Measurements from ENCODE around the gene POU2AF1.
"Not testable (repeated sequence)": the region's sequence is repeated elsewhere in the genome, so short reads cannot be mapped to it uniquely, and the experiment has no call there.

POU2AF1 gene

GRCh38 chr11:111342329-111342728 is 36.7 kb downstream of the POU2AF1 start:
- no peak for DNase-seq

GRCh38 chr11:111339758-111340388 is 39.2 kb downstream of the POU2AF1 start:
- no peak for DNase-seq

- no peak for DNase-seq
Observed at GRCh38 chr11:111336582-111337256, 42.4 kb downstream of the POU2AF1 start.

GRCh38 chr11:111336062-111336461 is 43.0 kb downstream of the POU2AF1 start:
- no peak for DNase-seq

GRCh38 chr11:111335549-111335948 is 43.5 kb downstream of the POU2AF1 start:
- no peak for DNase-seq

- peak; percentile 77 for DNase-seq
Observed at GRCh38 chr11:111334532-111335502, 44.3 kb downstream of the POU2AF1 start.

GRCh38 chr11:111331711-111332479 is 47.2 kb downstream of the POU2AF1 start:
- DNase-seq, result no peak

- DNase-seq, result no peak
Observed at GRCh38 chr11:111330234-111330893, 48.7 kb downstream of the POU2AF1 start.

- no peak for DNase-seq
Observed at GRCh38 chr11:111329306-111330204, 49.5 kb downstream of the POU2AF1 start.

- peak; percentile 42 for DNase-seq
Observed at GRCh38 chr11:111327908-111328624, 51.0 kb downstream of the POU2AF1 start.

- no peak for DNase-seq
Observed at GRCh38 chr11:111326824-111327223, 52.3 kb downstream of the POU2AF1 start.

- no peak for DNase-seq
Observed at GRCh38 chr11:111325259-111325658, 53.8 kb downstream of the POU2AF1 start.

- no peak for DNase-seq
Observed at GRCh38 chr11:111324277-111324720, 54.8 kb downstream of the POU2AF1 start.

GRCh38 chr11:111322534-111322933 is 56.5 kb downstream of the POU2AF1 start:
- peak; percentile 71 for DNase-seq

- no peak for DNase-seq
Observed at GRCh38 chr11:111320728-111321568, 58.1 kb downstream of the POU2AF1 start.

GRCh38 chr11:111320199-111320598 is 58.9 kb downstream of the POU2AF1 start:
- DNase-seq, result not testable (repeated sequence)

- DNase-seq, result no peak
Observed at GRCh38 chr11:111319296-111319695, 59.8 kb downstream of the POU2AF1 start.

- peak; percentile 47 for DNase-seq
Observed at GRCh38 chr11:111312076-111312475, 67.0 kb downstream of the POU2AF1 start.

GRCh38 chr11:111310723-111311122 is 68.4 kb downstream of the POU2AF1 start:
- no peak for DNase-seq

Data from NCI-H510A treated with DMSO at 0.1 percent for 48 hours (cell line).